Sigmoid colon (tissue), 4 donors: ENCODE measurements around the gene CCDC63.

Source experiments
- CTCF ChIP-seq, 4 experiments: fragments of 450-650 bp in 3 of 4; fragments of 200-600 bp in 1 of 4; IDR thresholded peaks; one replicate each; pipeline ENCODE4 v1.5.1; 2016 to 2019; ENCODE audit warnings: antibody characterized with exemption in 4 of 4, mild to moderate bottlenecking in 3 of 4, moderate library complexity in 2 of 4
- POLR2A ChIP-seq, 2 donors: fragments of 450-650 bp; IDR thresholded peaks; one replicate each; pipeline ENCODE4 v1.6.1; 2016; ENCODE audit warnings: antibody characterized with exemption in 2 of 2, mild to moderate bottlenecking in 2 of 2, moderate library complexity in 2 of 2
- POLR2AphosphoS5 ChIP-seq, 4 donors: sonication (generic); formaldehyde crosslinking; IDR thresholded peaks; one replicate each; pipeline ENCODE4 v1.6.1; 2017; ENCODE audit warnings: antibody characterized with exemption in 4 of 4

GRCh38 chr12:110845339-110845682 lies 1.5 kb upstream of the CCDC63 start:
- TF ChIP-seq POLR2A (IDR thresholded peaks at IDR 0.05), result no peak
- no peak for TF ChIP-seq CTCF (IDR thresholded peaks at IDR 0.05)
- TF ChIP-seq POLR2AphosphoS5 (IDR thresholded peaks at IDR 0.05), result no peak
